ENCODE measurements around the gene KCNG2. TPM values are rescaled to one million over a fixed set of nuclear protein-coding genes. Genes with fewer than 3 reads are reported as not detected.

Gene KCNG2
- total and polyA plus RNA-seq, 2 of the 13 experiments (the other 11 are each of a cell fraction or from before 2014, with no cell fraction given) = not detected

DNA sequence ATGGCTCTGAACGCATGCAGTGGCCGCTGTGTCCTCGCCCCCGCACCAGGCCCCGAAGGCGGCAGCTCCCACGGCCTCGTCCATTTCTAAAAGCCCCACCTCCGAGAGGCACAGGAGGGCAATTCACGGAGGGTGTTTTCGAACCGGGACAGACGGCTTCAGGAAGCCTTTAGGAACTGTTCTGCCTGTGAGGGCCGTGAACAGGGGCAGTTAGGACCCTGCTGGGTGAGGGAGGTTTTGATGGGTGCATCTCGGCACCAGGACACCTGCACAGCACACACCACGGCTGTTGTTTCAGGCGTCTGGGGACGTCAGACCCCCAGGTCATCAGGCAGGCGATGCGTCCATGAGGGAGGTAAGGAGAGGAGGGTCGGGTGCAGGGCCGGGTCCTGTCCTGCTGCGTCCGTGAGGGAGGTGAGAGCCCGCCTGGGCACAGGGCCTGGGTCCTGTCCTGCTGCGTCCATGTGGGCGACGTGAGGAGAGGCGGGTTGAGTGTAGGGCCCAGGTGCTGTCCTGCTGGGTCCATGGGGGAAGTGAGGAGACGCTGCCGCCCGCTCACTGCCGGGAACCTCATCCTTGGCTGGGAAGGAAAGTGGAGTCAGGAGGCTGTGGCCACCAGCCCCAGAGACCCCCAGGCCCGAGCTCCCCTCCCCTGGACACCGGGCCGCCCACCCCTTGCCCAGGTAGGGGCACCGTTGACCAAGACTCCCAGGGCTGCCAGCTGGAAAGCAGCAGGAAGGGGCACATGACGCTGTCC is 25.5 kb upstream of the KCNG2 start:
- no peak for TF ChIP-seq ZNF292 (CRISPR knock-in tag; IDR thresholded peaks at IDR 0.05; ENCODE audit: borderline replicate concordance, low read depth)
- TF ChIP-seq EZH2 (conservative IDR thresholded peaks at IDR 0.05; ENCODE audit: low read depth, low read length) = 0 out of 2 replicates have a peak, but pooled peaks have one; percentile 4
- TF ChIP-seq ZNF839 (CRISPR knock-in tag; IDR thresholded peaks at IDR 0.05; ENCODE audit: borderline replicate concordance) = no peak
- Histone ChIP-seq H2AFZ (ENCODE audit: low read length) (no peak overlapping the region), H3K9me3 (ENCODE audit: low read length) (no peaks in the 10 kb centered on the region), H3K4me2 (ENCODE audit: low read depth, low read length) (no peak overlapping the region), H3K9ac (ENCODE audit: insufficient read depth, low read depth, low read length) (no peak overlapping the region), H3K36me3 (replicated peaks in 1 of 2; ENCODE audit: control insufficient read depth in 1 of 2, insufficient read depth in 2 of 2, low read length in 2 of 2) (no peaks in the 10 kb centered on the region), H3K4me1 (ENCODE audit: insufficient read depth, low read length) (no peaks in the 10 kb centered on the region), H3K79me2 (ENCODE audit: insufficient read depth, low read length) (no peaks in the 10 kb centered on the region), H4K20me1 (ENCODE audit: insufficient read depth, low read length) (no peaks in the 10 kb centered on the region), H3K4me3 (replicated peaks in 1 of 3; ENCODE audit: insufficient read depth in 1 of 3, low read depth in 2 of 3, low read length in 3 of 3) (no peak overlapping the region), H3K27me3 (ENCODE audit: control insufficient read depth in 1 of 2, insufficient read depth in 2 of 2, low read length in 2 of 2) (peaks cover 6 to 69% of the 10 kb centered on the region in 2 experiments; a peak in 4 of 5 replicates), H3K27ac (ENCODE audit: extremely low read length, insufficient read depth, low read length) (no peak overlapping the region)
- no peak for DNase-seq (ENCODE audit: low spot score)
- intact Hi-C loops (cut with micrococcal nuclease; ENCODE audit: unreplicated experiment) (no loop called here), in situ Hi-C loops (cut with HindIII; ENCODE audit: extremely low pct_ligation_motif_present, low pct_unique_long_range_greater_than_20kb) (no loop called here)
- FAIRE-seq = no peak
- ChIA-PET CTCF (ENCODE audit: low intra/inter-chr PET ratio, low total read pairs) (no interaction called here), POLR2A (no interaction called here)
- no peak; the same call in 2 of the 3 replicates for ATAC-seq
- BruUV-seq (replicated peaks) = no TSS peak
- 51% methylated on average over 12 of the region's 38 CpGs for WGBS (ENCODE audit: low lambda C conversion rate)

DNA sequence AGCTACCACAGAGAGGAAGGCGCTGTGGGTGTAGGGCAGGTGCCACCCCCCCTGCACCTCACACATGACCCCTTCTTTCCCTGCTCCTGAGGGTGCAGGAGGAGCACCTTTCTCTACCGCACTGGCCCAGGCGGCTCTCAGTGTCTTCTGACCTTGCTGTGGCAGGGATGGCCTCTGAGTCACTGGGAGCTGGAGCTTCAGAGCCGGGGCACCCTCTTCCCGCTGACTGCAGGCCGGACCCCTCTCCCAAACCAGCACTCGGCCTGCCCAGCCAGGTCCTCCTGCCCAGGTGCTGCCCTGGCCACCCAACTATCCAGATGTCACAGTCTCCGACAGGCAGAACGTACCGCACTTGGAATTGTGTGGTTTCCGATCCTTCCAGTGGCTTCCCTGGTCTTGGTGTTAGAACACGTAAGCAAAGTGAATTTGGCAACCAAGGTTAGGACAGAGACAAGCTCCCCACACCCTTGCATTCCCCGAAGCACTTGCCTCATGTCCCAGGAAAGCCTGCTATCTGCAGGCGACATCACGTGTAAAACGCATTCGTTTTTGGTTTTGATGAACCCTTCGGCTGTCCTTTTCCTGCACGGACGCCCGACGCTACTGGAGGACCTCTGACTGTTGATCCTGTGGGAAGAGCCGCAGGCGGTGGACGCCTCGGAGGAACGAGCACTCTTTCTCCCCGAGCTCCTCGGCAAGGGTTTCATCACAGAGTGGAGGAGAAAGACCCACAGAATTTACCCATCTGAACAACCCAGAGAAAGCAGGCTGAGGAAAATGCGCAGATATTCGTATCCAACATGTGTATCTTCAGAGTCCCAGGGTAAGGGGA is 24.7 kb upstream of the KCNG2 start:
- FAIRE-seq = no peak
- BruUV-seq (replicated peaks) = no TSS peak
- H3K27me3 ChIP-seq (ENCODE audit: control insufficient read depth in 1 of 2, insufficient read depth in 2 of 2, low read length in 2 of 2) = peaks cover 7 to 70% of the 10 kb centered on the region in 2 experiments; a peak in 4 of 5 replicates
- H4K20me1 ChIP-seq (ENCODE audit: insufficient read depth, low read length) = no peaks in the 10 kb centered on the region
- ATAC-seq = no peak
- H3K4me3 ChIP-seq (replicated peaks in 1 of 3; ENCODE audit: insufficient read depth in 1 of 3, low read depth in 2 of 3, low read length in 3 of 3) = no peak overlapping the region
- ChIA-PET POLR2A (no interaction called here), CTCF (ENCODE audit: low intra/inter-chr PET ratio, low total read pairs) (no interaction called here)
- no peaks in the 10 kb centered on the region for H3K36me3 ChIP-seq (replicated peaks in 1 of 2; ENCODE audit: control insufficient read depth in 1 of 2, insufficient read depth in 2 of 2, low read length in 2 of 2)
- H2AFZ ChIP-seq (ENCODE audit: low read length) = no peak overlapping the region
- no peaks in the 10 kb centered on the region for H3K79me2 ChIP-seq (ENCODE audit: insufficient read depth, low read length)
- H3K9me3 ChIP-seq (ENCODE audit: low read length) = no peaks in the 10 kb centered on the region
- in situ Hi-C loops (cut with HindIII; ENCODE audit: extremely low pct_ligation_motif_present, low pct_unique_long_range_greater_than_20kb) (no loop called here), intact Hi-C loops (cut with micrococcal nuclease; ENCODE audit: unreplicated experiment) (no loop called here)
- H3K27ac ChIP-seq (ENCODE audit: extremely low read length, insufficient read depth, low read length) = no peak overlapping the region
- H3K4me2 ChIP-seq (ENCODE audit: low read depth, low read length) = no peak overlapping the region
- H3K9ac ChIP-seq (ENCODE audit: insufficient read depth, low read depth, low read length) = no peak overlapping the region
- no peaks in the 10 kb centered on the region for H3K4me1 ChIP-seq (ENCODE audit: insufficient read depth, low read length)
- DNase-seq (ENCODE audit: low spot score) = no peak
- WGBS (ENCODE audit: low lambda C conversion rate) = 39% methylated on average over 25 of the region's 31 CpGs
- TF ChIP-seq, protein P1, sequence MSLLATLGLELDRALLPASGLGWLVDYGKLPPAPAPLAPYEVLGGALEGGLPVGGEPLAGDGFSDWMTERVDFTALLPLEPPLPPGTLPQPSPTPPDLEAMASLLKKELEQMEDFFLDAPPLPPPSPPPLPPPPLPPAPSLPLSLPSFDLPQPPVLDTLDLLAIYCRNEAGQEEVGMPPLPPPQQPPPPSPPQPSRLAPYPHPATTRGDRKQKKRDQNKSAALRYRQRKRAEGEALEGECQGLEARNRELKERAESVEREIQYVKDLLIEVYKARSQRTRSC (CRISPR knock-in tag; IDR thresholded peaks at IDR 0.05; ENCODE audit: low read depth) = no peak
- TF ChIP-seq ZNF749 (CRISPR knock-in tag; IDR thresholded peaks at IDR 0.05; ENCODE audit: borderline replicate concordance) (no peak), ZKSCAN1 (IDR thresholded peaks at IDR 0.05; ENCODE audit: low read length) (no peak), TGIF2 (CRISPR knock-in tag; IDR thresholded peaks at IDR 0.05) (no peak), FOXO1 (CRISPR knock-in tag; IDR thresholded peaks at IDR 0.05) (no peak), ZNF7 (CRISPR knock-in tag; IDR thresholded peaks at IDR 0.05) (no peak), ZNF3 (CRISPR knock-in tag; IDR thresholded peaks at IDR 0.05) (no peak), ZNF331 (CRISPR knock-in tag; IDR thresholded peaks at IDR 0.05) (no peak), CREB1 (IDR thresholded peaks at IDR 0.05) (no peak), CREB1 (CRISPR knock-in tag; IDR thresholded peaks at IDR 0.05) (no peak), SAP130 (CRISPR knock-in tag; IDR thresholded peaks at IDR 0.05; ENCODE audit: low read depth) (no peak), EZH2 (conservative IDR thresholded peaks at IDR 0.05; ENCODE audit: low read depth, low read length) (no peak), ZNF232 (CRISPR knock-in tag; IDR thresholded peaks at IDR 0.05; ENCODE audit: borderline replicate concordance) (no peak), NFYC (CRISPR knock-in tag; IDR thresholded peaks at IDR 0.05) (no peak)
- TF ChIP-seq, protein P2, sequence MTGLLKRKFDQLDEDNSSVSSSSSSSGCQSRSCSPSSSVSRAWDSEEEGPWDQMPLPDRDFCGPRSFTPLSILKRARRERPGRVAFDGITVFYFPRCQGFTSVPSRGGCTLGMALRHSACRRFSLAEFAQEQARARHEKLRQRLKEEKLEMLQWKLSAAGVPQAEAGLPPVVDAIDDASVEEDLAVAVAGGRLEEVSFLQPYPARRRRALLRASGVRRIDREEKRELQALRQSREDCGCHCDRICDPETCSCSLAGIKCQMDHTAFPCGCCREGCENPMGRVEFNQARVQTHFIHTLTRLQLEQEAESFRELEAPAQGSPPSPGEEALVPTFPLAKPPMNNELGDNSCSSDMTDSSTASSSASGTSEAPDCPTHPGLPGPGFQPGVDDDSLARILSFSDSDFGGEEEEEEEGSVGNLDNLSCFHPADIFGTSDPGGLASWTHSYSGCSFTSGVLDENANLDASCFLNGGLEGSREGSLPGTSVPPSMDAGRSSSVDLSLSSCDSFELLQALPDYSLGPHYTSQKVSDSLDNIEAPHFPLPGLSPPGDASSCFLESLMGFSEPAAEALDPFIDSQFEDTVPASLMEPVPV (CRISPR knock-in tag; IDR thresholded peaks at IDR 0.05) = no peak

All from HepG2 (cell line).